HG02852 (cell line): ENCODE measurements around the gene KIF1B.
A peak's percentile ranks its signal among the peaks of the same experiment; 100 is the strongest.
"Not testable (repeated sequence)": the region's sequence is repeated elsewhere in the genome, so short reads cannot be mapped to it uniquely, and the experiment has no call there.

Experiments used
- ATAC-seq: cut with Tn5 transposase; IDR thresholded peaks from one replicate; pipeline ENCODE4 v1.9.1; 2021; ENCODE audit warnings: mild to moderate bottlenecking, moderate library complexity; ENCODE audit not compliant: unreplicated experiment

Gene KIF1B

GRCh38 chr1:10424651-10425050 lies 214.3 kb downstream of the KIF1B start:
- no peak for ATAC-seq

- not testable (repeated sequence) for ATAC-seq
Observed at GRCh38 chr1:10425826-10426534, 215.6 kb downstream of the KIF1B start.

- not testable (repeated sequence) for ATAC-seq
Observed at GRCh38 chr1:10426535-10426848, 216.1 kb downstream of the KIF1B start.

GRCh38 chr1:10428984-10429383 lies 218.6 kb downstream of the KIF1B start:
- ATAC-seq, result no peak

GRCh38 chr1:10429868-10430215 lies 219.5 kb downstream of the KIF1B start:
- peak; percentile 17 for ATAC-seq

GRCh38 chr1:10430216-10431069 lies 220.1 kb downstream of the KIF1B start, which contains the start of gene CENPS:
CENPS (plus strand) TSS chr1:10430433; CDS start chr1:10430518, 85 bp downstream.
- ATAC-seq, result peak; percentile 78
